Left renal pelvis (tissue), 4 donors: ENCODE data around the gene WNK4. TPM values are rescaled to one million over a fixed set of nuclear protein-coding genes. Genes with fewer than 3 reads are reported as not detected.
A peak's percentile ranks its signal among the peaks of the same experiment; 100 is the strongest.

Source experiments
- DNase-seq, 4 donors: peaks; one replicate each; pipeline ENCODE4 v3.0.0-alpha.2; 2013; ENCODE audit warnings: low read depth in 4 of 4, low spot score in 3 of 4
- polyA plus RNA-seq, 4 donors: library from polyadenylated mRNA; unstranded; fragments of 120-200 nt; gene quantifications; one replicate each; pipeline ENCODE4 v1.2.1, GENCODE V29; 2013; ENCODE audit not compliant: insufficient read length in 4 of 4

WNK4 gene
- polyA plus RNA-seq, 4 donors: 3.5 to 14.8 (median 12.5) TPM

GRCh38 chr17:42795465-42795864, 15.1 kb downstream of the WNK4 start:
- no peak for DNase-seq

- DNase-seq: no peak
These were observed 15.8 kb downstream of the WNK4 start for GRCh38 chr17:42796066-42796758.

GRCh38 chr17:42797067-42798007, 16.9 kb downstream of the WNK4 start:
- peak in 3 of 4 donors; percentile 44 to 63 (median 59) for DNase-seq

GRCh38 chr17:42798011-42798382, 17.6 kb downstream of the WNK4 start:
- DNase-seq: no peak

- peak; percentile 55 to 77 (median 72) for DNase-seq
These were observed 18.3 kb downstream of the WNK4 start, which contains the start of the genes CNTD1 and COA3 for GRCh38 chr17:42798383-42799380. Gene CNTD1 (plus strand): TSS chr17:42798861. CDS start chr17:42799068, 207 bp downstream. Gene COA3 (minus strand): TSS chr17:42798704. CDS start chr17:42798681, 23 bp downstream.

- DNase-seq: no peak
These were observed 22.9 kb downstream of the WNK4 start for GRCh38 chr17:42803074-42803883.

- DNase-seq: no peak
These were observed 24.5 kb downstream of the WNK4 start for GRCh38 chr17:42804918-42805367.

- no peak for DNase-seq
These were observed 25.8 kb downstream of the WNK4 start for GRCh38 chr17:42806249-42806648.

GRCh38 chr17:42809250-42809649, 28.8 kb downstream of the WNK4 start:
- DNase-seq: no peak

- no peak for DNase-seq
These were observed 34.4 kb downstream of the WNK4 start for GRCh38 chr17:42814633-42815399.

GRCh38 chr17:42817866-42818265, 37.5 kb downstream of the WNK4 start:
- no peak for DNase-seq

GRCh38 chr17:42818379-42818778, 38.0 kb downstream of the WNK4 start:
- DNase-seq: no peak

GRCh38 chr17:42819939-42820535, 39.6 kb downstream of the WNK4 start:
- no peak for DNase-seq

- no peak for DNase-seq
These were observed 40.8 kb downstream of the WNK4 start for GRCh38 chr17:42821176-42821575.

GRCh38 chr17:42827472-42827871, 47.1 kb downstream of the WNK4 start:
- DNase-seq: no peak

- DNase-seq: no peak
These were observed 50.6 kb downstream of the WNK4 start for GRCh38 chr17:42830971-42831370.

GRCh38 chr17:42832213-42832933, 52.0 kb downstream of the WNK4 start:
- no peak for DNase-seq
